KMS-11 (cell line): Measurements from ENCODE around the gene NRG3.

ENCODE experiments used
- H2AFZ ChIP-seq: fragments of 200-600 bp; sonication (generic); 2 replicates; pipeline ENCODE4 v1.6.1; 2016; ENCODE audit warnings: antibody characterized with exemption, mixed run types, low read depth
- H3K27ac ChIP-seq: fragments of 200-600 bp; sonication (generic); 2 replicates; pipeline ENCODE4 v1.6.1; 2016; ENCODE audit warnings: mild to moderate bottlenecking, mixed run types
- H3K27me3 ChIP-seq: fragments of 200-600 bp; sonication (generic); 2 replicates; pipeline ENCODE4 v1.6.1; 2017; ENCODE audit warnings: mild to moderate bottlenecking, low read depth, mixed run types, moderate library complexity; ENCODE audit not compliant: insufficient read depth
- H3K36me3 ChIP-seq: fragments of 200-600 bp; sonication (generic); 2 replicates; pipeline ENCODE4 v1.6.1; 2017; ENCODE audit warnings: mild to moderate bottlenecking, mixed run types; ENCODE audit not compliant: insufficient read depth
- H3K4me1 ChIP-seq: fragments of 200-600 bp; sonication (generic); 2 replicates; pipeline ENCODE4 v1.6.1; 2016; ENCODE audit warnings: mild to moderate bottlenecking, low read depth, mixed run types; ENCODE audit not compliant: poor library complexity, severe bottlenecking
- H3K4me2 ChIP-seq: fragments of 200-600 bp; sonication (generic); 2 replicates; pipeline ENCODE4 v1.7.0; 2016; ENCODE audit warnings: mild to moderate bottlenecking, mixed run types
- H3K4me3 ChIP-seq: fragments of 200-600 bp; sonication (generic); IDR thresholded peaks from 2 replicates; pipeline ENCODE4 v1.6.1; 2017; ENCODE audit warnings: low read depth, low read length, mixed read lengths; ENCODE audit not compliant: insufficient read depth
- H3K79me2 ChIP-seq: fragments of 200-600 bp; sonication (generic); 2 replicates; pipeline ENCODE4 v1.6.1; 2016; ENCODE audit warnings: low read depth, mixed run types; ENCODE audit not compliant: insufficient read depth
- H3K9ac ChIP-seq: fragments of 200-600 bp; sonication (generic); 2 replicates; pipeline ENCODE4 v1.6.1; 2016; ENCODE audit warnings: mild to moderate bottlenecking, mixed run types
- H4K20me1 ChIP-seq: fragments of 200-600 bp; sonication (generic); 2 replicates; pipeline ENCODE4 v1.6.1; 2016; ENCODE audit warnings: mild to moderate bottlenecking, mixed run types; ENCODE audit not compliant: insufficient read depth
- TF ChIP-seq, protein P1 (sequence below): fragments of 200-600 bp; sonication (generic); conservative IDR thresholded peaks from 2 replicates; pipeline ENCODE4 v1.6.1; 2017; ENCODE audit warnings: low read depth, mild to moderate bottlenecking, antibody characterized with exemption, low read length, moderate library complexity, mixed read lengths

The NRG3 gene

DNA sequence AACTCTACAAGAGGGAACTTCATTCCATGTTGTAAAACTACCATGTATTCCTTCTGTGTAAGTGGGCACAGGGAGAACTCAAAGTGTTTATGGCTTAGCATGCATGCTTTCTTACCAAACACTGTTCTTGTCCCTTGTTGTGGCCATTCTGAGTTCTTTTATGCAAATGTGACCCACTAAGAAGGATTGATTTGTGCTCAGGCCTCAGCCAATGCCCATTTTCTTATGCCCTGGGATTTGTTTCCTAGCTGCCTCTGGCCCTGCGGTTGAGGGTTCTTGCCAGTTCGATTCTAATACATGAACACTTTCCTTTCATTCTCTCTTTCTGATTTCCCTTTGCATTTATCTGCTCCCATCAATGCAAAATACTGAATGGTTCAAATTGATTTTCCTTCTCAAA lies 316.7 kb downstream of the NRG3 start:
- H3K9ac ChIP-seq = no peak overlapping the region

DNA sequence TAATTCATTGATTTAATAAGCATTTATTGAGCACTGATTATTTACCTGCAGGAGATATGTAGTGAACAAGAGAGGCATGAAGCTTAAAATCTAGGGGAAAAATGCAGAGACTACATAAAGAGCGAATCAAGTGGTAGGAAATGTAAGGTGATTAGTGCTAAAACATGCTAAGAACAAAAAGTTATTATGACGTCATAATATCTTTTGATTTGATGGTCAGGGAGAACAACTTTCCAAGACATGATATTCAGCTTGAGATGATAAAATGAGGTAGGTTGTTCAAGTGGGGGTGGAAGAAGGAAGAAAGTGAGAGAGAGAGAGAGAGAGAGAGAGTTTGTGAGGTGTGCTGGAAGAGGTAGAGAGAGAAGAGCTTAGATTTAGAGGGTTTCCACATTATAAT lies 317.7 kb downstream of the NRG3 start:
- H4K20me1 ChIP-seq = no peaks in the 10 kb centered on the region
- H3K36me3 ChIP-seq = no peaks in the 10 kb centered on the region
- no peaks in the 10 kb centered on the region for H3K27me3 ChIP-seq
- no peak overlapping the region for H3K4me2 ChIP-seq
- TF ChIP-seq, protein P1, sequence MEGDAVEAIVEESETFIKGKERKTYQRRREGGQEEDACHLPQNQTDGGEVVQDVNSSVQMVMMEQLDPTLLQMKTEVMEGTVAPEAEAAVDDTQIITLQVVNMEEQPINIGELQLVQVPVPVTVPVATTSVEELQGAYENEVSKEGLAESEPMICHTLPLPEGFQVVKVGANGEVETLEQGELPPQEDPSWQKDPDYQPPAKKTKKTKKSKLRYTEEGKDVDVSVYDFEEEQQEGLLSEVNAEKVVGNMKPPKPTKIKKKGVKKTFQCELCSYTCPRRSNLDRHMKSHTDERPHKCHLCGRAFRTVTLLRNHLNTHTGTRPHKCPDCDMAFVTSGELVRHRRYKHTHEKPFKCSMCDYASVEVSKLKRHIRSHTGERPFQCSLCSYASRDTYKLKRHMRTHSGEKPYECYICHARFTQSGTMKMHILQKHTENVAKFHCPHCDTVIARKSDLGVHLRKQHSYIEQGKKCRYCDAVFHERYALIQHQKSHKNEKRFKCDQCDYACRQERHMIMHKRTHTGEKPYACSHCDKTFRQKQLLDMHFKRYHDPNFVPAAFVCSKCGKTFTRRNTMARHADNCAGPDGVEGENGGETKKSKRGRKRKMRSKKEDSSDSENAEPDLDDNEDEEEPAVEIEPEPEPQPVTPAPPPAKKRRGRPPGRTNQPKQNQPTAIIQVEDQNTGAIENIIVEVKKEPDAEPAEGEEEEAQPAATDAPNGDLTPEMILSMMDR = no peak
- H3K27ac ChIP-seq = no peak overlapping the region
- H3K4me1 ChIP-seq = no peaks in the 10 kb centered on the region
- H3K4me3 ChIP-seq = no peak overlapping the region
- H3K79me2 ChIP-seq = no peaks in the 10 kb centered on the region
- no peak overlapping the region for H2AFZ ChIP-seq
- H3K9ac ChIP-seq = no peak overlapping the region

More for the DNA sequence above, 316.7 kb downstream of the NRG3 start:
- Histone ChIP-seq H3K36me3 (no peaks in the 10 kb centered on the region), H3K79me2 (no peaks in the 10 kb centered on the region), H3K27ac (no peak overlapping the region), H2AFZ (no peak overlapping the region), H3K4me2 (no peak overlapping the region), H3K4me3 (no peak overlapping the region), H3K27me3 (no peaks in the 10 kb centered on the region), H4K20me1 (no peaks in the 10 kb centered on the region), H3K4me1 (no peaks in the 10 kb centered on the region)
- TF ChIP-seq, protein P1 = no peak

DNA sequence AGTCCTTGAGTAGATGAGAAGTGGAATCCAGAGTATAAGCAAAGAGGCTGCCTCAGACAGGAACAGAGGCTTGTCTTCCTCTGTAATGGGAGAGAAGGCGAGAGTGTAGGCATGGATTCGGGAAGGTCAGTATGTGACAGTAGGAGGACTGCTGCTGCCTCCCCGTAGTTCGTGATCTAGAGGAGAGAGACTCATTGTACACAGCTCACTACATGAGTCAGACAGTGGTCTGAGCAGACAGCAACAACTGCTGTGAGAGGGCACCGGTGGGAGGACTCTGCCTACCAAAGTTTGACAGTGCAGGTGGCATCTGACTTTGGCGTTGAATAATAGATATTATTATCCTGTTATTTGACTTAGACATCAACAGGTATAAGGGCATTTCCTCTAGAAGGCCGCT lies 319.4 kb downstream of the NRG3 start:
- TF ChIP-seq, protein P1 = no peak

DNA sequence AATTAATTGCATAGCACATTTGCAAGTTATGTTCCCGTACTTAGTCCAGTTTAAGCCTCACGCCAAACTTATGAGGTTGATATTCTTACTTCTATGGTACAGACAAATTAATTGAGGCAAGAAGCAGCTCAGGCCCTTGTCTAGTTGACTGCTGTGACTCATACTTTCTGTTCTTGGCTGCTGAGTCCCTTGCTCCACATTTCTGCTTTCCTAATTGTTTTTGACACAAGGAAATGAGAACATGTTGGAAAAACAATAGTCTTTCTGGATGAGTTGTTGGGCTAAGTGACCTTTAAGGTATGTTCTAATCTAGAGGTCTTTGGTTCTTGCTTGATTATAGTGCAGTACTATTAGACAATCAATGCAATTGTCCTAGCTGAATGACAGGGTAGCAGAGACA lies 331.8 kb downstream of the NRG3 start:
- no peak overlapping the region for H3K27ac ChIP-seq
- H3K27me3 ChIP-seq = no peaks in the 10 kb centered on the region
- no peak overlapping the region for H2AFZ ChIP-seq
- no peak overlapping the region for H3K4me3 ChIP-seq
- H3K9ac ChIP-seq = no peak overlapping the region
- H3K4me2 ChIP-seq = no peak overlapping the region
- no peaks in the 10 kb centered on the region for H3K4me1 ChIP-seq
- H3K36me3 ChIP-seq = no peaks in the 10 kb centered on the region
- no peaks in the 10 kb centered on the region for H3K79me2 ChIP-seq
- TF ChIP-seq, protein P1 = no peak
- H4K20me1 ChIP-seq = no peaks in the 10 kb centered on the region

More for the DNA sequence above, 319.4 kb downstream of the NRG3 start:
- H3K79me2 ChIP-seq = no peaks in the 10 kb centered on the region
- H3K9ac ChIP-seq = no peak overlapping the region
- no peak overlapping the region for H3K27ac ChIP-seq
- H3K4me2 ChIP-seq = no peak overlapping the region
- H3K4me3 ChIP-seq = no peak overlapping the region
- H3K36me3 ChIP-seq = no peaks in the 10 kb centered on the region
- H3K27me3 ChIP-seq = no peaks in the 10 kb centered on the region
- H3K4me1 ChIP-seq = no peaks in the 10 kb centered on the region
- no peak overlapping the region for H2AFZ ChIP-seq
- H4K20me1 ChIP-seq = no peaks in the 10 kb centered on the region
